DND-41 (cell line): Measurements from ENCODE around the gene KLF16.

Experiments
- EZH2 ChIP-seq: IDR thresholded peaks from 3 replicates; pipeline ENCODE4 v1.6.1; 2012; ENCODE audit warnings: borderline replicate concordance, low read depth, mild to moderate bottlenecking, moderate library complexity, low read length, inconsistent platforms; ENCODE audit not compliant: severe bottlenecking
- TF ChIP-seq, protein P1 (sequence below): IDR thresholded peaks from 2 replicates; pipeline ENCODE4 v1.5.1; 2012; ENCODE audit warnings: borderline replicate concordance, low read length, moderate library complexity, mild to moderate bottlenecking; ENCODE audit not compliant: poor library complexity, severe bottlenecking; ENCODE audit errors: extremely low read depth

DNA sequence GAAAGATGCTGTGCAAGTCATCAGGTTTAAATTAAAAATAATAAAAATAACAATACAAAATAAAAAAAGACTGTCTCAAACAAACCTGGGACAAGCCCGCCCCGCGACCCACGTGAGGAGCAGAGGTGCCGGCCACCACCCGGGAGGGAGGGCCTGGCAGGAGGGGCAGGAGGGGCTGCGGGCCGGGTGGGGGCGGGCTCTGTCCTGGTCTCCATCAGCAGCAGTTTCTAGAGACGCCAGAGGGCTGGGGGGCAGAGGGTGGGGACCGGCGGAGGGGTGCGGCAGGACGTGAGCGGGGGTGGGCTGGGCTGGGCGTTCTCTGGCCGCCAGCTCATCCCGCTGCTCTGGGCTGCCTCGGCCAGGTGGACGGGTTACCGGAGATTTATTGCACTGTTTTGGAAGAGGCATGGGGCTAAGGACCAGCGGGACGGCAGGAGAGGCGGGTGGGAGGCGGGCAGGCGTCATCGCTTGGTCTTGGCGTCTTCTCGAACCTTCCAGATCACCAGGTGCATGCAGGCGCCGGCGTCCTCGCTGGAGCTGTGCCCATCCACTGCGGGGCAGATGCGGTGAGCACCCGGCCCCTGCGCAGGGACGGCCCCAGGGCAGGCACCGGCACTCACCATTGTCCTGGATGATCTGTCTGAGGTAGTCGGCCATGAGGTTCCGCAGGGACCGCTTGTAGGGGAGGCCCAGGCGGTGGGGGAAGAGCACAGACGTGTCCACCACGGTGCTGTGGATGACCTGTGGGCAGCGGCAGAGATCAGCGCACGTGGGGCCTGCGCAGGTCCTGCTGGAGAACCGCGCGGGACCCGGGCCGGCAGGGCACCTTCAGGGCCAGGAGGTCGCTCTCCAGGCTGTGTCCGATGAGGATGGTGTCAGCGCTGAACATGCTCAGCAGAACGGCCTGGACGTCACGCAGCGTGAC lies 47.5 kb downstream of the KLF16 start:
- TF ChIP-seq, protein P1, sequence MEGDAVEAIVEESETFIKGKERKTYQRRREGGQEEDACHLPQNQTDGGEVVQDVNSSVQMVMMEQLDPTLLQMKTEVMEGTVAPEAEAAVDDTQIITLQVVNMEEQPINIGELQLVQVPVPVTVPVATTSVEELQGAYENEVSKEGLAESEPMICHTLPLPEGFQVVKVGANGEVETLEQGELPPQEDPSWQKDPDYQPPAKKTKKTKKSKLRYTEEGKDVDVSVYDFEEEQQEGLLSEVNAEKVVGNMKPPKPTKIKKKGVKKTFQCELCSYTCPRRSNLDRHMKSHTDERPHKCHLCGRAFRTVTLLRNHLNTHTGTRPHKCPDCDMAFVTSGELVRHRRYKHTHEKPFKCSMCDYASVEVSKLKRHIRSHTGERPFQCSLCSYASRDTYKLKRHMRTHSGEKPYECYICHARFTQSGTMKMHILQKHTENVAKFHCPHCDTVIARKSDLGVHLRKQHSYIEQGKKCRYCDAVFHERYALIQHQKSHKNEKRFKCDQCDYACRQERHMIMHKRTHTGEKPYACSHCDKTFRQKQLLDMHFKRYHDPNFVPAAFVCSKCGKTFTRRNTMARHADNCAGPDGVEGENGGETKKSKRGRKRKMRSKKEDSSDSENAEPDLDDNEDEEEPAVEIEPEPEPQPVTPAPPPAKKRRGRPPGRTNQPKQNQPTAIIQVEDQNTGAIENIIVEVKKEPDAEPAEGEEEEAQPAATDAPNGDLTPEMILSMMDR: no peak
- no peak for TF ChIP-seq EZH2
